ENCODE results near the gene TENM4.

TENM4 gene

GRCh38 chr11:79044201-79044600 is 396.6 kb downstream of the TENM4 start:
- H3K4me3 ChIP-seq (ENCODE audit: low read depth, low read length): no peak overlapping the region

- H3K4me3 ChIP-seq (ENCODE audit: low read depth, low read length): no peak overlapping the region
These were observed 397.1 kb downstream of the TENM4 start for GRCh38 chr11:79043726-79044125.

GRCh38 chr11:79042824-79043223 is 398.0 kb downstream of the TENM4 start:
- H3K4me3 ChIP-seq (ENCODE audit: low read depth, low read length): no peak overlapping the region

- no peak overlapping the region for H3K4me3 ChIP-seq (ENCODE audit: low read depth, low read length)
These were observed 400.5 kb downstream of the TENM4 start for GRCh38 chr11:79040348-79040747.

- no peak overlapping the region for H3K4me3 ChIP-seq (ENCODE audit: low read depth, low read length)
These were observed 401.7 kb downstream of the TENM4 start for GRCh38 chr11:79039122-79039521.

- no peak overlapping the region for H3K4me3 ChIP-seq (ENCODE audit: low read depth, low read length)
These were observed 404.9 kb downstream of the TENM4 start for GRCh38 chr11:79035881-79036280.

GRCh38 chr11:79033833-79034232 is 407.0 kb downstream of the TENM4 start:
- H3K4me3 ChIP-seq (ENCODE audit: low read depth, low read length): no peak overlapping the region

- H3K4me3 ChIP-seq (ENCODE audit: low read depth, low read length): no peak overlapping the region
These were observed 410.4 kb downstream of the TENM4 start for GRCh38 chr11:79030448-79030847.

GRCh38 chr11:79028225-79028624 is 412.6 kb downstream of the TENM4 start:
- H3K4me3 ChIP-seq (ENCODE audit: low read depth, low read length): no peak overlapping the region

GRCh38 chr11:79026803-79027445 is 413.9 kb downstream of the TENM4 start:
- no peak overlapping the region for H3K4me3 ChIP-seq (ENCODE audit: low read depth, low read length)

GRCh38 chr11:79025622-79026021 is 415.2 kb downstream of the TENM4 start:
- H3K4me3 ChIP-seq (ENCODE audit: low read depth, low read length): no peak overlapping the region

- no peak overlapping the region for H3K4me3 ChIP-seq (ENCODE audit: low read depth, low read length)
These were observed 415.7 kb downstream of the TENM4 start for GRCh38 chr11:79025097-79025496.

- H3K4me3 ChIP-seq (ENCODE audit: low read depth, low read length): no peak overlapping the region
These were observed 418.6 kb downstream of the TENM4 start for GRCh38 chr11:79022265-79022664.

- H3K4me3 ChIP-seq (ENCODE audit: low read depth, low read length): no peak overlapping the region
These were observed 419.2 kb downstream of the TENM4 start for GRCh38 chr11:79021601-79022000.

- H3K4me3 ChIP-seq (ENCODE audit: low read depth, low read length): no peak overlapping the region
These were observed 420.9 kb downstream of the TENM4 start for GRCh38 chr11:79019975-79020374.

- H3K4me3 ChIP-seq (ENCODE audit: low read depth, low read length): no peak overlapping the region
These were observed 421.6 kb downstream of the TENM4 start for GRCh38 chr11:79019277-79019676.

GRCh38 chr11:79018371-79018849 is 422.4 kb downstream of the TENM4 start:
- H3K4me3 ChIP-seq (ENCODE audit: low read depth, low read length): no peak overlapping the region

- no peak overlapping the region for H3K4me3 ChIP-seq (ENCODE audit: low read depth, low read length)
These were observed 423.0 kb downstream of the TENM4 start for GRCh38 chr11:79017811-79018210.

GRCh38 chr11:79013509-79013908 is 427.3 kb downstream of the TENM4 start:
- no peak overlapping the region for H3K4me3 ChIP-seq (ENCODE audit: low read depth, low read length)

- H3K4me3 ChIP-seq (ENCODE audit: low read depth, low read length): no peak overlapping the region
These were observed 429.5 kb downstream of the TENM4 start for GRCh38 chr11:79011357-79011756.

GRCh38 chr11:79007771-79008402 is 432.9 kb downstream of the TENM4 start:
- no peak overlapping the region for H3K4me3 ChIP-seq (ENCODE audit: low read depth, low read length)

GRCh38 chr11:79006854-79007253 is 434.0 kb downstream of the TENM4 start:
- H3K4me3 ChIP-seq (ENCODE audit: low read depth, low read length): no peak overlapping the region

GRCh38 chr11:78996007-78996406 is 444.8 kb downstream of the TENM4 start:
- no peak overlapping the region for H3K4me3 ChIP-seq (ENCODE audit: low read depth, low read length)
